ENCODE data around the gene XKR7. TPM values are rescaled to one million over a fixed set of nuclear protein-coding genes. Genes with fewer than 3 reads are reported as not detected.

Gene XKR7
- total and polyA plus RNA-seq, 10 of the 15 experiments (the other 5 are each of a cell fraction or from before 2014, with no cell fraction given): not detected

DNA sequence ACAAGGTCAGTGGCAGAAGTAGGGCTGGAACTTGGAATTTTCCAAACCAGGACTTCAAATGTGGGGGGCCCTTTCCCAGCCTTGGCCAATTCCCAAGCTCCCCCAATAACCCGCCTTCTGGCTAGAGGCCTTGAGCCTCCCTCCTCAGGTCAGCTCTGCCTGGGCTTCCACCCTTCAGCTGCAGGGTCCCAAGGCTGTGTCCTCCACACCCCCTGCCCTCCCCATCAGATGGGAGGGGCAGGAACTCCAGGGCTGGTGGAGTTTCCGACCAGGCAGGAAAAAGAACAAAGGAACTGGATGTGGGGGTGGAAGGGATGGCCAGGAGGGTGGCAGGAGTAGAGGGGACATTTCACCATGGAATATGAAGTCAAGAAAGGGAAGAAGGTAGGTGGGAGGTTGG lies 42.1 kb downstream of the XKR7 start, which contains the start of gene CCM2L:
Gene CCM2L (plus strand): TSS at position 338 of the 400 bp plus-strand sequence. CDS start 17 bp downstream, at position 355.
- H3K9ac ChIP-seq (ENCODE audit: control insufficient read depth, insufficient read depth, low read length): no peak within 1 kb of the TSS
- H2AFZ ChIP-seq (ENCODE audit: control insufficient read depth, low read depth, low read length): no peak within 1 kb of the TSS
- ATAC-seq: no peak
- H4K20me1 ChIP-seq (ENCODE audit: control insufficient read depth, insufficient read depth): no peaks in the 10 kb centered on the region
- H3K4me1 ChIP-seq (ENCODE audit: control insufficient read depth, insufficient read depth, low read length): no peaks in the 10 kb centered on the region
- DNase-seq (ENCODE audit: low read depth, low spot score): no peak
- H3K36me3 ChIP-seq (ENCODE audit: control insufficient read depth in 2 of 2, insufficient read depth in 2 of 2, low read length in 1 of 2): no peaks in the 10 kb centered on the region
- intact Hi-C loops (cut with micrococcal nuclease; ENCODE audit: unreplicated experiment): no loop called here
- H3K4me3 ChIP-seq: no peak within 1 kb of the TSS
- TF ChIP-seq ZNF207 (IDR thresholded peaks at IDR 0.05; ENCODE audit: borderline replicate concordance) (no peak), HDAC2 (IDR thresholded peaks at IDR 0.05) (no peak), SIN3A (IDR thresholded peaks at IDR 0.05; ENCODE audit: low read depth, low read length) (no peak), EZH2 (IDR thresholded peaks at IDR 0.05; ENCODE audit: borderline replicate concordance, control insufficient read depth, low read depth, low read length) (no peak), PAX5 (IDR thresholded peaks at IDR 0.05; ENCODE audit: borderline replicate concordance, low read depth, low read length) (no peak), WRNIP1 (IDR thresholded peaks at IDR 0.05; ENCODE audit: borderline replicate concordance, low read depth, low read length) (no peak), MXI1 (IDR thresholded peaks at IDR 0.05; ENCODE audit: low read depth, low read length) (no peak), SUPT20H (IDR thresholded peaks at IDR 0.05; ENCODE audit: borderline replicate concordance, control insufficient read depth, low read depth, low read length) (no peak), SMAD1 (IDR thresholded peaks at IDR 0.05; ENCODE audit: low read depth, partially characterized antibody) (no peak), ZSCAN29 (IDR thresholded peaks at IDR 0.05) (no peak), CHD2 (IDR thresholded peaks at IDR 0.05; ENCODE audit: borderline replicate concordance, low read depth, low read length) (no peak), IRF4 (IDR thresholded peaks at IDR 0.05; ENCODE audit: low read depth, low read length) (no peak), CHD4 (IDR thresholded peaks at IDR 0.05) (no peak)
- TF ChIP-seq, protein P1, sequence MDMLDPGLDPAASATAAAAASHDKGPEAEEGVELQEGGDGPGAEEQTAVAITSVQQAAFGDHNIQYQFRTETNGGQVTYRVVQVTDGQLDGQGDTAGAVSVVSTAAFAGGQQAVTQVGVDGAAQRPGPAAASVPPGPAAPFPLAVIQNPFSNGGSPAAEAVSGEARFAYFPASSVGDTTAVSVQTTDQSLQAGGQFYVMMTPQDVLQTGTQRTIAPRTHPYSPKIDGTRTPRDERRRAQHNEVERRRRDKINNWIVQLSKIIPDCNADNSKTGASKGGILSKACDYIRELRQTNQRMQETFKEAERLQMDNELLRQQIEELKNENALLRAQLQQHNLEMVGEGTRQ (IDR thresholded peaks at IDR 0.05; ENCODE audit: borderline replicate concordance, low read depth, low read length): no peak
- TF ChIP-seq, protein P2, sequence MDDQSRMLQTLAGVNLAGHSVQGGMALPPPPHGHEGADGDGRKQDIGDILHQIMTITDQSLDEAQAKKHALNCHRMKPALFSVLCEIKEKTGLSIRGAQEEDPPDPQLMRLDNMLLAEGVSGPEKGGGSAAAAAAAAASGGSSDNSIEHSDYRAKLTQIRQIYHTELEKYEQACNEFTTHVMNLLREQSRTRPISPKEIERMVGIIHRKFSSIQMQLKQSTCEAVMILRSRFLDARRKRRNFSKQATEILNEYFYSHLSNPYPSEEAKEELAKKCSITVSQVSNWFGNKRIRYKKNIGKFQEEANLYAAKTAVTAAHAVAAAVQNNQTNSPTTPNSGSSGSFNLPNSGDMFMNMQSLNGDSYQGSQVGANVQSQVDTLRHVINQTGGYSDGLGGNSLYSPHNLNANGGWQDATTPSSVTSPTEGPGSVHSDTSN (IDR thresholded peaks at IDR 0.05; ENCODE audit: insufficient replicate concordance, low read depth, low read length): no peak
- 18% methylated on average over 1 of the region's 2 CpGs for WGBS (ENCODE audit: insufficient coverage, insufficient replicate concordance, low lambda C conversion rate, missing lambda C conversion rate)
- ChIA-PET POLR2A (no interaction called here), SMC1A (ENCODE audit: uncharacterized antibody, unreplicated experiment) (no interaction called here), RAD21 (ENCODE audit: unreplicated experiment) (no interaction called here), CTCF (no interaction called here)
- FAIRE-seq: no peak
- no peak within 1 kb of the TSS for H3K4me2 ChIP-seq (ENCODE audit: control insufficient read depth, insufficient read depth)
- H3K9me3 ChIP-seq (replicated peaks; ENCODE audit: control insufficient read depth, insufficient read depth, low read length): no peaks in the 10 kb centered on the region
- in situ Hi-C loops (cut with MboI): no loop called here
- BruUV-seq (replicated peaks): no TSS peak
- H3K27ac ChIP-seq (ENCODE audit: control insufficient read depth, insufficient read depth): no peak within 1 kb of the TSS
- H3K27me3 ChIP-seq (replicated peaks in 1 of 2; ENCODE audit: control insufficient read depth in 2 of 2, insufficient read depth in 2 of 2, low read length in 1 of 2): peaks cover 0 to 1% of the 10 kb centered on the region in 2 experiments; a peak in 2 of 4 replicates
- H3K79me2 ChIP-seq (ENCODE audit: control insufficient read depth, insufficient read depth, low read length): no peaks in the 10 kb centered on the region

Data from GM12878 (cell line).